GM19193 (cell line): ENCODE results near the gene CDC42SE2.

Experiments
- POLR2A ChIP-seq: IDR thresholded peaks from 4 replicates; pipeline ENCODE4 v1.6.1; 2011; ENCODE audit not compliant: insufficient read depth, insufficient read length; ENCODE audit errors: extremely low read depth

The CDC42SE2 gene

GRCh38 chr5:131387255-131387654 lies 123.4 kb downstream of the CDC42SE2 start:
- no peak for TF ChIP-seq POLR2A

- no peak for TF ChIP-seq POLR2A
Measured at GRCh38 chr5:131389096-131389868, 125.4 kb downstream of the CDC42SE2 start.

- TF ChIP-seq POLR2A, result no peak
Measured at GRCh38 chr5:131389869-131390265, 126.0 kb downstream of the CDC42SE2 start.

- TF ChIP-seq POLR2A, result no peak
Measured at GRCh38 chr5:131392466-131393095, 128.7 kb downstream of the CDC42SE2 start.

GRCh38 chr5:131393498-131393968 lies 129.7 kb downstream of the CDC42SE2 start:
- no peak for TF ChIP-seq POLR2A

- no peak for TF ChIP-seq POLR2A
Measured at GRCh38 chr5:131394128-131394527, 130.3 kb downstream of the CDC42SE2 start.

GRCh38 chr5:131396015-131396414 lies 132.2 kb downstream of the CDC42SE2 start:
- TF ChIP-seq POLR2A, result no peak

- no peak for TF ChIP-seq POLR2A
Measured at GRCh38 chr5:131396630-131397273, 132.9 kb downstream of the CDC42SE2 start.

- no peak for TF ChIP-seq POLR2A
Measured at GRCh38 chr5:131400585-131400984, 136.7 kb downstream of the CDC42SE2 start.

GRCh38 chr5:131405674-131406073 lies 141.8 kb downstream of the CDC42SE2 start:
- TF ChIP-seq POLR2A, result no peak

GRCh38 chr5:131406076-131406475 lies 142.2 kb downstream of the CDC42SE2 start:
- no peak for TF ChIP-seq POLR2A

GRCh38 chr5:131406975-131407638 lies 143.3 kb downstream of the CDC42SE2 start:
- no peak for TF ChIP-seq POLR2A

GRCh38 chr5:131413605-131414559 lies 150.0 kb downstream of the CDC42SE2 start:
- no peak for TF ChIP-seq POLR2A

- TF ChIP-seq POLR2A, result no peak
Measured at GRCh38 chr5:131416729-131417128, 152.9 kb downstream of the CDC42SE2 start.
